Gastrocnemius medialis (tissue), 4 donors: ENCODE data around the gene SP140L. TPM values are rescaled to one million over a fixed set of nuclear protein-coding genes. Genes with fewer than 3 reads are reported as not detected.

Source experiments
- ATAC-seq, 2 donors: fragments of 150-250 bp; one replicate each; pipeline ENCODE4 v1.9.1; 2016
- DNase-seq, 2 donors: peaks; one replicate each; pipeline ENCODE4 v3.0.0-alpha.2; 2019
- H3K27ac ChIP-seq, 4 donors: fragments of 200-600 bp; sonication (generic); 1 replicate in 1 of 4; 2 replicates in 3 of 4; pipeline ENCODE4 v1.5.1; 2016 to 2018; ENCODE audit warnings: mild to moderate bottlenecking in 2 of 4, moderate library complexity in 1 of 4
- H3K27me3 ChIP-seq, 3 donors: fragments of 200-600 bp; sonication (generic) in 2 of 3; 1 replicate in 1 of 3; 2 replicates in 2 of 3; pipeline versions ENCODE4 v1.5.1 to v1.6.0; 2016 to 2019; ENCODE audit warnings: mild to moderate bottlenecking in 1 of 3, moderate library complexity in 1 of 3
- H3K36me3 ChIP-seq, 2 donors: fragments of 200-600 bp; sonication (generic) in 1 of 2; one replicate each; pipeline ENCODE4 v1.5.1; 2017 to 2018
- H3K4me1 ChIP-seq, 2 donors: fragments of 200-600 bp; sonication (generic) in 1 of 2; one replicate each; pipeline ENCODE4 v1.5.1; 2016 to 2017; ENCODE audit warnings: mild to moderate bottlenecking in 2 of 2
- H3K4me3 ChIP-seq, 4 donors: fragments of 200-600 bp; sonication (generic) in 3 of 4; 1 replicate in 1 of 4; 2 replicates in 3 of 4; pipeline ENCODE4 v1.5.1; 2016 to 2019; ENCODE audit warnings: mild to moderate bottlenecking in 2 of 4
- H3K9me3 ChIP-seq, 3 donors: fragments of 200-600 bp; sonication (generic) in 2 of 3; 1 replicate in 1 of 3; 2 replicates in 2 of 3; pipeline ENCODE4 v1.5.1; 2016 to 2019
- CTCF ChIP-seq, 5 experiments: fragments of 450-650 bp in 3 of 5; fragments of 200-600 bp in 2 of 5; sonication (generic) in 2 of 5; IDR thresholded peaks in 4 of 5; conservative IDR thresholded peaks in 1 of 5; 1 replicate in 4 of 5; 2 replicates in 1 of 5; pipeline ENCODE4 v1.5.1; 2016 to 2019; ENCODE audit warnings: antibody characterized with exemption in 5 of 5, mild to moderate bottlenecking in 3 of 5, moderate library complexity in 3 of 5
- POLR2A ChIP-seq, 2 donors: fragments of 450-650 bp; IDR thresholded peaks; one replicate each; pipeline ENCODE4 v1.6.1; 2017; ENCODE audit warnings: antibody characterized with exemption in 2 of 2, mild to moderate bottlenecking in 2 of 2, moderate library complexity in 2 of 2
- in situ Hi-C, 4 donors: fragments of 200-750 bp; cut with MboI; loops; one replicate each; pipeline versions ENCODE4 v1.15.0 to v1.8.0; 2017; ENCODE audit warnings: low sequenced_read_pairs in 4 of 4
- intact Hi-C: fragments of 100-400 bp; cut with DNase I; formaldehyde crosslinking; loops from one replicate; pipeline ENCODE4 v1.15.1; 2023; ENCODE audit warnings: low total_unique reads
- total RNA-seq, 4 donors: library from RNA; depleted of rRNA; stranded (reverse); fragments of >200 nt; gene quantifications; one replicate each; pipeline versions ENCODE4 v1.1.0 to v1.2.3, GENCODE V29; 2016

Gene SP140L
- total RNA-seq, 4 donors from 2014 or later = 2.2 to 13.5 (median 3.8) TPM

- Histone ChIP-seq H3K4me1 (no peaks in the 10 kb centered on the region), H3K36me3 (no peaks in the 10 kb centered on the region), H3K9me3 (no peaks in the 10 kb centered on the region), H3K4me3 (no peak overlapping the region), H3K27me3 (no peaks in the 10 kb centered on the region), H3K27ac (no peak overlapping the region)
- intact Hi-C loops = no loop called here
- in situ Hi-C loops = no loop called here
- ATAC-seq (no peak), DNase-seq (no peak)
- TF ChIP-seq POLR2A (IDR thresholded peaks at IDR 0.05) (no peak), CTCF (IDR thresholded peaks at IDR 0.05 in 4 of 5, conservative IDR thresholded peaks at IDR 0.05 in 1 of 5) (no peak)
Measured at GRCh38 chr2:230318190-230319121, 8.5 kb upstream of the SP140L start.

GRCh38 chr2:230319211-230319862, 7.7 kb upstream of the SP140L start:
- DNase-seq (no peak), ATAC-seq (peak in 1 of 2 donors; percentile 33)
- in situ Hi-C loops (no loop called here), intact Hi-C loops (no loop called here)
- no peak overlapping the region for H3K27ac ChIP-seq
- TF ChIP-seq CTCF (IDR thresholded peaks at IDR 0.05 in 4 of 5, conservative IDR thresholded peaks at IDR 0.05 in 1 of 5) (no peak), POLR2A (IDR thresholded peaks at IDR 0.05) (no peak)
- H3K4me1 ChIP-seq = no peaks in the 10 kb centered on the region
- no peaks in the 10 kb centered on the region for H3K9me3 ChIP-seq
- no peak overlapping the region for H3K4me3 ChIP-seq
- no peaks in the 10 kb centered on the region for H3K36me3 ChIP-seq
- no peaks in the 10 kb centered on the region for H3K27me3 ChIP-seq

- H3K4me3 ChIP-seq = no peak overlapping the region
- ATAC-seq (no peak), DNase-seq (no peak)
- intact Hi-C loops (no loop called here), in situ Hi-C loops (no loop called here)
- H3K27ac ChIP-seq = no peak overlapping the region
- H3K9me3 ChIP-seq = no peaks in the 10 kb centered on the region
- H3K4me1 ChIP-seq = no peaks in the 10 kb centered on the region
- H3K27me3 ChIP-seq = no peaks in the 10 kb centered on the region
- TF ChIP-seq POLR2A (IDR thresholded peaks at IDR 0.05) = no peak
- no peak for TF ChIP-seq CTCF (IDR thresholded peaks at IDR 0.05 in 4 of 5, conservative IDR thresholded peaks at IDR 0.05 in 1 of 5)
- no peaks in the 10 kb centered on the region for H3K36me3 ChIP-seq
Measured at GRCh38 chr2:230321031-230321430, 6.0 kb upstream of the SP140L start.

GRCh38 chr2:230322561-230323384, 4.2 kb upstream of the SP140L start:
- peaks cover 0 to 3% of the 10 kb centered on the region in 2 donors for H3K4me1 ChIP-seq
- ATAC-seq = no peak
- H3K9me3 ChIP-seq = no peaks in the 10 kb centered on the region
- no peaks in the 10 kb centered on the region for H3K36me3 ChIP-seq
- in situ Hi-C loops = no loop called here
- DNase-seq = no peak
- no peak overlapping the region for H3K4me3 ChIP-seq
- H3K27ac ChIP-seq = no peak overlapping the region
- H3K27me3 ChIP-seq = no peaks in the 10 kb centered on the region
- intact Hi-C loops = no loop called here
- no peak for TF ChIP-seq POLR2A (IDR thresholded peaks at IDR 0.05)
- TF ChIP-seq CTCF (IDR thresholded peaks at IDR 0.05 in 4 of 5, conservative IDR thresholded peaks at IDR 0.05 in 1 of 5) = no peak
